ENCODE results near the gene SPRY2.

GRCh38 chr13:80334597-80335260 is 6.2 kb downstream of the SPRY2 start:
- TF ChIP-seq POLR2A (IDR thresholded peaks at IDR 0.05; ENCODE audit: low read depth) (no peak), CTCF (IDR thresholded peaks at IDR 0.05) (no peak)
